Panc1 (cell line): ENCODE measurements around the gene CA5B. TPM values are rescaled to one million over a fixed set of nuclear protein-coding genes. Genes with fewer than 3 reads are reported as not detected.

Experiments used
- ATAC-seq: fragments of 200-7000 bp; cut with Tn5 transposase; 2 replicates; pipeline ENCODE4 v1.9.1; 2020; ENCODE audit warnings: mild to moderate bottlenecking, moderate library complexity
- BruUV-seq: library from RNA; stranded (reverse); fragments of 400-500 nt; replicated peaks from 2 replicates; lab custom pipeline; 2021; lab: Mats Ljungman, UMichigan
- CTCF ChIA-PET: fragments of 300-600 bp; sonication (Branson Sonifier 250); formaldehyde crosslinking; loops from one replicate; lab custom pipeline; 2022; ENCODE audit warnings: antibody characterized with exemption; lab: Charles Lee
- POLR2A ChIA-PET: fragments of 300-600 bp; sonication (Branson Sonifier 250); formaldehyde crosslinking; loops from one replicate; lab custom pipeline; 2022; ENCODE audit warnings: antibody characterized with exemption; lab: Charles Lee
- DNase-seq: peaks from one replicate; pipeline ENCODE4 v3.0.0-alpha.2; 2010; ENCODE audit warnings: low read depth, low spot score
- H3K27ac ChIP-seq: 2 replicates; pipeline ENCODE4 v1.5.1; 2011; ENCODE audit warnings: mild to moderate bottlenecking, low read length, inconsistent platforms
- H3K27me3 ChIP-seq: fragments of 200-500 bp; sonication (Bioruptor generic); 2 replicates; pipeline ENCODE4 v1.6.0; 2014; ENCODE audit warnings: low read length, inconsistent platforms; ENCODE audit not compliant: control insufficient read depth, insufficient read depth
- H3K36me3 ChIP-seq: fragments of 200-500 bp; sonication (Bioruptor generic); 2 replicates; pipeline ENCODE4 v1.5.1; 2014; ENCODE audit warnings: inconsistent platforms, mild to moderate bottlenecking, low read length, moderate library complexity; ENCODE audit not compliant: control insufficient read depth, insufficient read depth
- H3K4me1 ChIP-seq: 2 replicates; pipeline ENCODE4 v1.5.1; 2011; ENCODE audit warnings: inconsistent platforms, mild to moderate bottlenecking, low read length, moderate library complexity; ENCODE audit not compliant: control insufficient read depth, insufficient read depth
- H3K4me3 ChIP-seq, 2 experiments: 2 replicates each; pipeline ENCODE4 v1.5.1; 2011 to 2012; ENCODE audit warnings: low read depth in 2 of 2, low read length in 2 of 2, mild to moderate bottlenecking in 2 of 2, inconsistent platforms in 1 of 2, moderate library complexity in 1 of 2
- H3K9me3 ChIP-seq: fragments of 200-500 bp; sonication (Bioruptor generic); 2 replicates; pipeline ENCODE4 v1.5.1; 2014; ENCODE audit warnings: low read depth, mild to moderate bottlenecking, inconsistent platforms, low read length, moderate library complexity; ENCODE audit not compliant: control insufficient read depth, insufficient read depth
- CTCF ChIP-seq: fragments of 450-650 bp; IDR thresholded peaks from 2 replicates; pipeline ENCODE4 v1.5.1; 2017; ENCODE audit warnings: mild to moderate bottlenecking
- POLR2AphosphoS5 ChIP-seq: IDR thresholded peaks from 2 replicates; pipeline ENCODE4 v1.6.1; 2012; ENCODE audit warnings: mild to moderate bottlenecking, low read depth, low read length, moderate library complexity
- REST ChIP-seq, 2 experiments: IDR thresholded peaks; 2 replicates each; pipeline ENCODE4 v1.6.1; 2011 to 2012; ENCODE audit warnings: low read depth in 2 of 2, control low read depth in 1 of 2, low read length in 1 of 2, mild to moderate bottlenecking in 1 of 2, moderate library complexity in 1 of 2; ENCODE audit not compliant: insufficient read depth in 1 of 2
- SIN3A ChIP-seq: IDR thresholded peaks from 2 replicates; pipeline ENCODE4 v1.6.1; 2012; ENCODE audit warnings: low read depth, mild to moderate bottlenecking, low read length, moderate library complexity, borderline replicate concordance; ENCODE audit not compliant: insufficient read depth
- TCF7L2 ChIP-seq: IDR thresholded peaks from 2 replicates; pipeline ENCODE4 v1.6.1; 2011; ENCODE audit warnings: mild to moderate bottlenecking, low read depth, low read length, inconsistent platforms
- in situ Hi-C: cut with HindIII; loops from 2 replicates; pipeline ENCODE4 v1.10.0; 2016; ENCODE audit warnings: low sequenced_read_pairs, low pct_unique_long_range_greater_than_20kb
- intact Hi-C: fragments of 100-400 bp; cut with micrococcal nuclease; formaldehyde crosslinking; loops from one replicate; pipeline ENCODE4 v1.10.0; 2022; ENCODE audit not compliant: unreplicated experiment
- total RNA-seq: library from RNA; stranded (reverse); gene quantifications from one replicate; pipeline ENCODE4 v1.2.1, GENCODE V29; 2021; ENCODE audit not compliant: unreplicated experiment

The CA5B gene
- total RNA-seq, 1 experiment from 2014 or later: 6.8 TPM

GRCh38 chrX:15749642-15750610, 11.9 kb downstream of the CA5B start:
- CTCF ChIA-PET: no interaction called here
- Histone ChIP-seq H3K4me1 (no peaks in the 10 kb centered on the region), H3K9me3 (no peaks in the 10 kb centered on the region), H3K27ac (peak overlapping the region; percentile 44; the same call in 1 of the 2 replicates), H3K27me3 (no peaks in the 10 kb centered on the region), H3K36me3 (no peaks in the 10 kb centered on the region), H3K4me3 (no peak overlapping the region)
- in situ Hi-C loops (no loop called here), intact Hi-C loops (no loop called here)
- BruUV-seq: no TSS peak
- POLR2A ChIA-PET: no interaction called here
- ATAC-seq (no peak), DNase-seq (no peak)
- no peak for TF ChIP-seq SIN3A
- TF ChIP-seq CTCF: no peak
- TF ChIP-seq POLR2AphosphoS5: no peak
- no peak for TF ChIP-seq TCF7L2
- TF ChIP-seq REST (IDR thresholded peaks at IDR 0.05; ENCODE audit: insufficient read depth in 1 of 2, low read depth in 2 of 2, low read length in 1 of 2): no peak

DNA sequence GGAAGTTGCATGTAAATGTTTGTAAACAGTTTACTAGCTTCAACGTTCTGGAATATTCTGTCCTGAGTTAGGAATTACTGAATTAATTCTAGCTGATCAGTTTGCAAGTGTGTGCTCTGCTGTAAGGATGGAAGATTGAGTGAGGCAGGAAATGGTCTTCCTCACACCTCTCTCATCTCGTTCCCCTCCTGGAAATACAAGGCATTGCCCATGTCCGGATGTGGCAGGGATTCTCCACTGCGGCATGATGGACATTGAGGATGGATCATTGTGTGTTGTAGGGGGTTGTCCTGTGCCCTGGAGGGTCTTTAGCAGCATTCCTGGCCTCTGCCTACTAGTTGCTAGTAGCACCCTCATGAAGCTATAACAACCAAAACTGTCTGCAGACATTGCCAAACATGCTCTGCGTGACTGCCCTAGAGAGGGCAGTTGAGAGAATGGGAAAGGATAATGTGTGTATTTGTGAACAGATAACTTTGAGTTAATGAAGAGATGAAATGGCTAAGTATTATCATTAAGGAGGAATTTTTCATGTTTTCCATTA, 12.6 kb downstream of the CA5B start:
- ChIA-PET CTCF (no interaction called here), POLR2A (no interaction called here)
- DNase-seq (no peak), ATAC-seq (peak; percentile 90)
- Histone ChIP-seq H3K4me3 (no peak overlapping the region), H3K9me3 (no peaks in the 10 kb centered on the region), H3K27me3 (no peaks in the 10 kb centered on the region), H3K27ac (peak overlapping the region; percentile 29; the same call in 1 of the 2 replicates), H3K36me3 (no peaks in the 10 kb centered on the region), H3K4me1 (no peaks in the 10 kb centered on the region)
- TF ChIP-seq CTCF (no peak), SIN3A (no peak), POLR2AphosphoS5 (no peak), TCF7L2 (no peak), REST (IDR thresholded peaks at IDR 0.05; ENCODE audit: insufficient read depth in 1 of 2, low read depth in 2 of 2, low read length in 1 of 2) (no peak)
- no TSS peak for BruUV-seq
- intact Hi-C loops: no loop called here
- in situ Hi-C loops: no loop called here
